Stimulated activated CD4-positive, alpha-beta T cell treated with anti-CD3 and anti-CD28 coated beads, Interleukin-4, amount 100 ng/mL, for 4 hours (primary cell): ENCODE measurements around the gene ACBD3.
A peak's percentile ranks its signal among the peaks of the same experiment; 100 is the strongest.
"Not testable (repeated sequence)": the region's sequence is repeated elsewhere in the genome, so short reads cannot be mapped to it uniquely, and the experiment has no call there.

ENCODE experiments used
- DNase-seq, 2 experiments: peaks; one replicate each; pipeline ENCODE4 v3.0.0-alpha.2; 2020

Gene ACBD3

DNA sequence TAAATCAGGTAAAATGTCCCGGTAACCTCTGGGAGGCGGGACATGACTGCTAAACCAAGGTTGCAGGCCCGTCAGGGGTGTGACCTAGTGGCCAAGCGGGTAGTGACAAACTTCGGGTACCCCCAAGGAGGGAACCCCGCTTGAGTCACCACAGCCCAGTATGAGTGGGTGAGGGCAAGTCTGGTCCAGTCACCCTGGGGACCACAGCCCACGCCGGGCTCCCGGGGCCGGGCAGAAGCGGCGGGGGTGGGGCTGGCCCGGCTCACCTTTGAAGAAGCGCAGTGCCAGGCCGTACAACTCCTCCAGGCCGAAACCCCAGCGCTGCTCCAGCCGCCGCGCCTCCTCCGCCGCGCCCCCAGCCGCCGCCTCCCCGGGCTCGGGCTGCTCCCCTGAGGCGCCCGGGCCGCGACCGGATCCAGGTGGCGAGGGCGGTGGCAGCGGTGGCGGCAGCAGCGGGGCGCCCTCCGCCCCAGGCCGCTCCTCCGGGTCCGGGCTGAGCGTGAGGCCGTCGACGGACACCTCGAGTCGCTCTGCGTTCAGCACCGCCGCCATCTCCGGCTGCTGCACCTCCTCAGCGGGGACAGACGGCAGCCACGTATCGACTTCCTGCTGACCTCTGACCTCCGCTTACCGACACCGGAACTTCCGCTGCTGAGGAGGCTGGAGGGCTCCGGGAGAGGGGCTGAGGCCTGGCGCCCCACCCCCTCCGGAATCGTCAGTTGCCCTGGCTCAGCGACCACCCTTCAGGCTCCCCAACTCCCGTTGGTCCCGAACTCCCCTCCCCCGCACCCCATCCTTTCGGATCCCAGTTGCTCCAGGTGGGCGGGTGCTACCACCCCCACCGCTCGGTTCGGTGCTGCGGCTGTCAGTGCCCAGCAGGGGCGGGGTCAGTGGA, at the start of gene ACBD3:
Gene ACBD3 (minus strand): TSS at position 618 of the 895 bp plus-strand sequence. CDS start 66 bp downstream, at position 552.
- peak; percentile 76 to 82 for DNase-seq

DNA sequence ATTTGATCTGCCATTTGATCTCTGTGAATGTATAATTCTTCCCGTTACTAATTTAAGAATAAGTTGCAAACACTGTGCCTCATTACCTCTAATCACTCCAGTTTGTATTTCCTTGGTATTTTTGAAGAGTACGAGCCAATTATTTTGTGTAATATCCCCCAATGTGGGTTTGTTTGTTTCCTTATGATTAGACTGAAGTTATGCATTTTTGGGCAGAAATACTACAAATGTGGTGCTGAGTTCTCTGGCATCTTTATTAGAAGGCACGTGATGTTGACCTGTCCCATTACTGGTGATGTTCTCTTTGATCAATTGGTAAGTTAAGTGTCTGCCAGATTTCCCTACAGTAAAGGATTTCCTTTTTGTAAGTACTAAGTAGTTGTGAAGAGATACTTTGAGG, 47.3 kb upstream of the ACBD3 start:
- DNase-seq: no peak

DNA sequence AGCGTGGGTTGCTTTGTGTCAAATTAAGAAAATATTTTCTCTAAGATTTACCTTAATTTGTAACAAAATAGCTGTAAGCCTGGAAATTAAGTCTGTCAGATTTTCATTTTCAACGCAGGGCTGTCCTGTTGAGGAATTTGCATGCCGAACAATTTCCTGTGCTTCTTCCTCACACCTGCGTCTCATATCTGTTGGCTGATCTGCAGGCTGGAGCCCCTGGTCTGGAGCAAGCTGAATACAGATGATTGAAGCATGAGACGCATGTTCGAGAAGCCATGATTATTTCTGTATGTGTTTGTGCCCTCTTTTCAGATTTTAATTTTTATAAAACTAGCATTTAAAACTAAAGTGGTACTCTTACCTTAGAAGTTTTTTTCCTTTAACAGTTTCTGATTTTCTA, 46.8 kb upstream of the ACBD3 start:
- no peak for DNase-seq

DNA sequence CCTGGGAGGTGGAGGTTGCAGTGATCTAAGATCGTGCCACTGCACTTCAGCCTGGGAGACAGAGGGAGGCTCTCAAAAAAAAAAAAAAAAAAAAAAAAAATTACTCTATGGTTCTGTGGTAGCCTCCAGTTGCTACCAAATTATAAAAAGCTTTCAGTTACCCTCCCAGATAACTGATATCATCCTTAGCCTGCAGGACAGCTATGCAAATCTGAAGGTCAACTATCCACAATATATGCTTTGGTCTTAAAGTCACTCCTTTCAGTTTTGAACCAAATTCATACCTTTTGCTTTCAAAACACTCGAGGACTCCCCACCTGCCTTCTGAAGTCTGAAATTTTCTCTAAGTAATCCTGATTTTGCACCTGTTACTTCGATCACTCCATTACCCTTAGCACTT, 40.1 kb upstream of the ACBD3 start:
- no peak for DNase-seq

DNA sequence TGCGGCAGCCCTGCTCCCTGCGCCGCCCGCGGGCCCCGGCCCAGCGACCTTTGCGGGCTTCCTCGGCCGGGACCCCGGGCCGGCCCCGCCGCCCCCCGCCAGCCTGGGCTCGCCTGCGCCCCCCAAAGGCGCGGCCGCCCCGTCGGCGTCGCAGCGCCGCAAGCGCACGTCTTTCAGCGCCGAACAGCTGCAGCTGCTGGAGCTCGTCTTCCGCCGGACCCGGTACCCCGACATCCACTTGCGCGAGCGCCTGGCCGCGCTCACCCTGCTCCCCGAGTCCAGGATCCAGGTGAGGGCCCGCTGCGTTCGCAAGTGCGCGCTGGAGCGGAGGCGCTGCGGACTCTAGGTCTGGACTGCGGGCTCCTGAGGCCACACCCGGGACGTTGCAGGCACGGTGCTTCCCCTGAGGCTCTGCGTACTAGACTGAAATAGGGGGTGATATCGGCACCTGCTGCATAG, 37.3 kb upstream of the ACBD3 start:
- no peak for DNase-seq

DNA sequence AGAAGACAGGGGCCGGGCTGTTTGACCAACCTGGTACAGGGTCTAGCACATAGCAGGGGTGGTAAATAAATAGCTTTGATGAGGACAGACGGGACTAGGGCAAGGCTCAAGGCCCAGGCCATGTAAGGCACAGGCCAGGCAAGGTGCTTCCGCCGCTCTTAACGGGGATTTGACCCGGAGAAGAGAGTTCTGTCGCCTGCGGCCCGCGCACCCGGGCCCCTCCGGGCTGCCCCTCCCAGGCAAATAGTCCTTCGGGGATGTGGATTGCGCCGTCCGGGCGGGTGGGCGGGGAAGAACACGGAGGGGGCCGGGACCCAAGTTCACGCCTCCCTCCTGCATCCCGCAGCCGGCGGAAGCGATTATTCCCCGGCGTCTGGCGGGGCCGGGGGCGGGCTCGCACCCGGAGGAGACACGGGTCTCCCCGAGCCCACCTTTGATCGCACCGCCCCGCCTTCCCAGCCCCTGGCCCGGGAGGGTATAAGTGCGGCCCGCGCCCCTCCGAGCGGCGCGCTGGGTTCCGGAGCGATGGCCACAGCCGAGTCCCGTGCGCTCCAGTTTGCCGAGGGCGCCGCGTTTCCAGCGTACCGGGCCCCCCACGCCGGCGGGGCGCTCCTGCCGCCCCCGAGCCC, 36.7 kb upstream of the ACBD3 start, which contains the start of gene MIXL1:
Gene MIXL1 (plus strand): TSS at position 508 of the 629 bp plus-strand sequence. CDS start 18 bp downstream, at position 526.
- no peak for DNase-seq

DNA sequence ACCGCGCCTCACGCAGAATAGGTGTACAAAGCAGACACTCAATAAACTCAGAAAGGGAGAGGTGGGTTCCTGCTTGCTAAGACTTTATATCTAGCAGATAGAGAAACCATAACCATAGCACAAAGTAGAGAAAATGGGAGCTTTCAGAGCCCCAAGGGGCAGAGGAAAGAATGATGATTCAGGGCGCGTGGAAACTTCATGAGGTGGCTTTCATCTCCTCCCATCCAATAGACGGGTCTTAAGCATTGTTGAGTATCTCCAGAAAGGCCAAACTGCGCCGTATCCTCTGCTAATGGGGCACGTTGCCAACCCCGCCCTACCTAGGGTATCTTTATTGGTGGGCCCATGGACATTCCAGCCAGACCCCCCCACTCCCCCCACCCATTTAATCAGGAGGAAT, 36.1 kb upstream of the ACBD3 start:
- peak in 1 of 2 experiments; percentile 4 for DNase-seq

DNA sequence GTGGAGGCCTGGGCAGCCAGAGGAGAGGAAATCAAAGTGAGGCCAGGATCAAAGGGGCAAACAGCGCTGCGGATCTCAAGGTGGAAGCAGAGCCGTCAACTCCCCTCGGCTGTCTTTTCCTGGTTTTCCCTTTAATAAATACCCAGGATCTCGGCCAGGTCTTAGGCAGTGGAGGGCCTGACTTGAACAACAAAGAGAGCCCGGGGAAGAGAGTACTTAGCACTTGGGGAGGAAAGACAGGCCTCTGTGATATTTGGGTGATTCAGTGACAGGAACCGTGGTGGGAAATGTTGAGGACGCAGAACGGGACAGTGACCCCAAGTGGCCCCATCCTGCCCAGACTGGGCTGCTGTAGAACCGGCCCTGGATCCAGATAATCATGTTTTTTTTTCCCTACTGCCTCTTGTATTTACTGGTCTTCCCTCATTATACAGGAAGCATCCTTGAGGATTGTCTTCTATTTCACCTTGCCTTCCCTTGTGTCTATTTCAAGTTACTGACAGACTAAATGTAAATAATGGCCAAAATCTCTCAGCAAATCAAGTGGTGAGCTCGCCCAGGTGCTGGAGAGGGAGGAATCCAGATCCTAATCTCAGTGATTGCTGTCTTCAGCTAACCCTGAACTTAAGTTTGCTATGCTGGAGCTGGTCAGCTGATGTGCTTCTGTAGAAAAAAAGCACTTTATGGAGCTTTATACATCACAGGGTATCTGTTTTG, 34.1 kb upstream of the ACBD3 start:
- no peak for DNase-seq

DNA sequence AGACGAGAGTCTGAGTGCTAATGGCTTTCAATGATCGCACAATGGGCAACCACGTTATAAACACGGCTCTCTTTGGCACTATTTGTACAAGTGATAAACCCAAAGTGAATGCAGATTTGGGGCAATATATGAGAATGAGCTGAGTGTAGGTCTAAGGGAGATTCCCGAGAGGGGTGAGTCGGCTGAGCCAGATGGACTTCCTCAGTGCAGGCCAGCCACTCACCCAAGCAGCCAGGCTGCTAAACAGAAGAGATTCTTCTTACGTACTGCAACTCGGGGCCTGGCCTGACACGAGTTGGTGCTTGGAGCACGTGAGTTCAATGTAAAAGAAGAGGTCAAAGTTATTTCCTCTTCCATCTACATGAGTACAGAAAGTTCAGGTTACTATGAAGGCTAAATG, 30.7 kb upstream of the ACBD3 start:
- DNase-seq: no peak

DNA sequence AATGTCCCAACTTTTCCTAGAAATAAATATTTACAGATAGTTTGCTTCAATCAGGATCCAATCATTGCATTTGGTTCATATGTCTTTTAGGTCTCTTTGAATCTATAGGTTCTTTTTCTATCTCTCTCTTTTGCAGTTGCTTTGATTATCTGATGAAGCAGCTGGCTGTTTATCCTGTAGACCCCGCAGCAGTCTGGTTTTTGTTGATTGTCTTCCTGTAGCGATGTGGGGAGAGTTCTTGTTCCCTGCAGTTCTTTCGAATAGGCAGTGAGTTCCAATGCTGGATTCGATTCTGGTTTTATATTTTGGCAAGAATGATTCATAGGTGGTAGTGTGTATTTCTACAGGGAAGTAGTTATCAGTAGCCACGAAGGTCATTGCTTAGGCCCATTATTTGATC, 29.5 kb upstream of the ACBD3 start:
- DNase-seq: no peak

DNA sequence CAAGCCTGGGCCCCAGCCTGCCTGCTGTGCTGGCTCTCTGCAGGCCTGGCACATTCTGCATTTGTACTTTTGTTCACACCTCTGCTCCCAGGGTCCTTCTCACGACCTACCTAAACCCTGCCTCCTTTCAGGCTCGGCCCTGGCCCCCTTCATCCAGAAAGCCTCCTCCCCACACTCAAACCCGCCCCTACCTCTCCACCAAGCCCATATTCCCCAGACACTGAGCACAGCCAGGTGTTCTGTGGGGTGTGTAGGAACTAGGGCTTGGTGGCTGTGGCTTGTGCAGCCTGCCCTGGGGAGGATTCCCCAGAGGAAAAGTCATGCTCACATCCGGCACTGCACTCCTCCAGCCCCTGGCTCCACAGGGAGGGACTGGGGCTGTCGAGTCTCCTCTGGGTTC, 28.7 kb upstream of the ACBD3 start:
- DNase-seq: no peak

DNA sequence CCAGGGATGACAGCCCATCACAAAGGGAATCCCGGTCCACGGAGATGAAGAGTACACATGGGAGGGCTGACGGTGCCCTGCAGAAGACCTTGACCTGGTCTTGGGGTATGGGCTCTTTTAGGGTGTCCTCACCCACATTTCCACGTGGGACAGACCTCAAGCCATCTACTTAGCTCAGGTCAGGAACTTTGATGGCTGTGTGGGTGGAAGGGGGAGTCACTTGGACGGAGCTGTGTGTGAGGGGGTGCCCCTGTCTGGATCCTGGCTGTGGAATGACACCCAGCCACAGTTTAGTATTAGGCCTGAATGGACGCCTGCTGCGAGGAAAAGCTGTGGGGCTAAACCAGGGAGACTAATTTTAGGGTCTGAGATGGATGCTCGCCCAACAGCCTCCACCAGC, 26.0 kb upstream of the ACBD3 start:
- no peak for DNase-seq

DNA sequence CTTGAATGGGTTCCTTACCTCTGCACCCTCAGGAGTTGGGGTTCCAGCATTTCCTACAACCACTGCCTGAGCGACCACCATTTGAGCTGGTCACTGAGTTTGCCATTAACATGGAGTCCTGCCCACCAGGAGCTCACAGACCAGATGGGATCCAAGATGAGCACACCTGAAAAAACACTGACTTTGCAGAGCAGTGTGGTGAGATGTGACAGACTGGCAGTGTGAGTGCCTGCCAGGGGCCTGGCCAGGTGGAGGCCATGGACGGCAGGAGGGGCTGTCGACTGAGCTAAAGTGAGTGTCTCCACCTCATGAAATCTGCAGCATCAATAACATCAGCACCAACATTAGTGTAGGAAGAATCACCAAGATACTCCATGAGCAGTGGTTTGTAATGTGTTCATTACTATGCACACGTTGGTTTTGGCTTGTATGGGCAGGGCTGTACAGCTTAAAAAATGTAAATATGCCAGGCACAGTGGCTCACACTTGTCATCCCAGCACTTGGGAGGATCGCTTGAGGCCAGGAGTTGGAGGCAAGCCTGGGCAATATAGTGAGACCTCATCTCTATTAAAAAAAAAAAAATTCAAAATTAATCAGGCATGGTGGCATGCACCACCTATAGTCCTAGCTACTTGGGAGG, 24.8 kb upstream of the ACBD3 start:
- no peak for DNase-seq

DNA sequence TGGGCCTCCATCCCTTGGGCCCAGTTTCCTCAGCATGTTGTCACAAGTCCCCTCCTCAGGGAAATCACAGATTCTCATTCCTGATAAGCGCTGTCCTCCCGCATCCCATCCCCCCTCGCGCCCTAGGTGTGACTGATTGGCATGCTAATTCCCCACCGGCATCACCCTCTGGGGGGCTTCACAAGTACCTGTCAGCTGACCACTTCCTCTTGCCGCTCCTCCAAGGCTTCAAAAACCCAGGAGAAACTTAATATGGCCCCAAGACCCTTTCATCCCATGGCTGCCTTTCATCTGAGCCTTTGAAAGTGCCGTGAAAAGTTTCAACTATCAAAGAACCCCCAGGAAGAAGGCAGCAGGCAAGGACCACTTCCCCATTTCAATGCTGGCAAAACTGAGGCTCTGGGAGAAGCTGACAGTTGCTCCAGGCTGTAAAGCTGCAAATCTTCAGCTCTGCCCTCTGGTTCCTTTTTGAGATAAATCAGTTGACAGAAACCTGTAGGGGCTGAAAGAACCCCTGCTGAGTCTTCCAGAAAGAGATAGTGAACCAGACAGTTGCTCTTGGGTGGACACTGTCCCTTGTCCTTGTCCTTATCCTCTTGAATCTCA, 24.1 kb upstream of the ACBD3 start:
- DNase-seq: no peak

DNA sequence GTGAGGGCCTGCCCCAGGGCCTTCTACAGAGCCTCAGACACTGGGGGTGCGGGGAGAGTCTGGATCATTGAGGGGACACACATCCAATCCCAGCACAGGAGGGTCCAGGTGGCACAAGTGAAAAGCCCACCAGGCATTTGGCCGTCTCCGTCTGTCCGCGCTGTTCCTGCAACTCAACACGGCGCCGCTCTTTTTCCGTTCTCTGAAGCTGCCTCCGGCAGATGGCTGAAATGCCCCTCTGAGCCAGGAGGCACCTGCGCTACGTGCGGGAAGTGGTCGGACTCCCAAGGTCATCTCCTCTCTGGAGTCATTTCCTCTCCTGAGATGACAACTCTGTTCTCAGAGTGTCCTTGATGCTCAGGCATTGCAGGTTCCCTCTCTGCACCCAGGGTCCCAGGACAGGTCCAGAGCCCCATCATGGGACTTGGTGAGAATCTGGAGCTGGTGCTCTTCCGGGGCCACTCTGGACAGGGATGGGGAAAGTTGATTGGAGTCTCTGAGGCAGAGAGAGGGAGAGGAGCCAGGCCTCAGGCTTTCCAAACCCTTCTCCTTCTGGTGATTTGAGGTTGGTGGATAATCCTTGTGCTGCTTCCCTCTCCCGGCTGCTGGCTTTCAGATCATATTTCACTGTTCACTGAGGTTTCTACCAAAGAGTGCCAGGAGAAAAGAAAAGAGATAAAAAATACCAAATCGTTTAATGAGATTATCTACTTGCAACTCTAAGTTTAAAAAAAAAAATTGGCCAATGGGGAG, 22.9 kb upstream of the ACBD3 start:
- DNase-seq: no peak

DNA sequence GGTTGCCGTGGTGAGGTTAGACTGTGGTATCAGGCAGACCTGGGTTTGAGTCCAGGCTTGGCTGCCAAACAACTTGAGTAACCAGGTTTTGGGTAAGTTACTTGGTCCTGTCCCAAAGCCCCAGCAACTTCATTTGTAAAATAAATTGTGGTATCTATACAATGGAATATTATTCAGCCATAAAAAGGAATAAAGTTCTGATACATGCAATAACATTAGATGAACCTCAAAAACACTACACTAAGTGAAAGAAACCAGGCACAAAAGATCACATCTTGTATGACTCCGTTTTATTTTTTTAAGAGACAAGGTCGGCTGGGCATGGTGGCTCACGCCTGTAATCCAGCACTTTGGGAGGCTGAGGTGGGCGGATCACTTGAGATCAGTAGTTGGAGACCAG, 20.5 kb upstream of the ACBD3 start:
- no peak for DNase-seq

DNA sequence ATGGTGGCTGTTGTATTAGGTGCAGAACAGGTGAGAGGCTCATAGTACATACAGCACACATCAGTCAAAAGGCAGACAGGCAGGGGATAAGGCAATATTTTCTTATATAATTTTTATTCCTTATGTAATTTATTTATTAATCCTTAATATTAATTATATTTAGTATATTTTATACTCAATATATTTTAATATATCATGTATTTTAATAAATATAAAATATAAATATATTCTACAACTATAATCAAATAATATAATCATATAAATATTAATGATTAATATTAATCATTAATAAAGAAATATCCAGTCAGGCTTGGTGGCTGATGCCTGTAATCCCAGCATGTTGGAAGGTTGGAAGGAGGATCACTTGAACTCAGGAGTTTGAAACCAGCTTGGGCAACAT, 17.7 kb upstream of the ACBD3 start:
- no peak for DNase-seq

DNA sequence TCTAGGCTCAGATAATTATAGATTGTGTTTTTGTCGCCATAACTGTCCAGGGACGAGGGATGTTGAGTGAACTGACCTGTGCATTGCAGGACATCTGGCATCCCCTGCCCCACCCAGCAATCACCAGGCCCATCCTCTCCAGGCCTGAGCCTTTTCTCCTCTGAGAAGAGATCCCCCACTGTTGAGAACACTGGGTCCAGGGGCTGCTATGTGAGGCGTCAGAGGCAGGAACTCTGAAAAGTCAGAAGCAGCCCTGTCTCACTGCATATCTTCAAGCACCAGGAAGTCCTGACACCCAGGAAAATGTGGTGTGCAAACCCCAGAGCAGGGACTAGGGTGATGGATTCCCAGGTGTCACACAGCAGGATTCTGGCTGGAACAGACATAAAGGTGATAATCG, 17.1 kb upstream of the ACBD3 start:
- no peak for DNase-seq

DNA sequence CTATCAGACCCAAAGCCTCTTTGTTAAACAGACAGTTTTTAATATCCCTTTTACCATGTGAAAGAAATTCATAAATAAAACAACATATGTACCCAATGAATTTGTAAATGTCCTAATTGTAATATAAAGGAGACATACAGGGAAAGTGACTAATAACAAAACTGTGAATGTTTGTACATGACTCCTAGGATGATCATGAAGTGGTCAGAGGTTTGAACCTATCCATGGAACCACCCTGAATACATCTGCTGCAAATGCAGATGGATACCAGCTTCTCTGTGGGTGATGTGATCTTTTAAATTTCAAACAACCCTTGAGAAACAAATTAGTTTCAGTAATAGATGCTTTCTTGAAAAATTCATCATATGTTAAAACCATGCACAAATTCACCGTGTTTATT, 16.7 kb upstream of the ACBD3 start:
- no peak for DNase-seq

DNA sequence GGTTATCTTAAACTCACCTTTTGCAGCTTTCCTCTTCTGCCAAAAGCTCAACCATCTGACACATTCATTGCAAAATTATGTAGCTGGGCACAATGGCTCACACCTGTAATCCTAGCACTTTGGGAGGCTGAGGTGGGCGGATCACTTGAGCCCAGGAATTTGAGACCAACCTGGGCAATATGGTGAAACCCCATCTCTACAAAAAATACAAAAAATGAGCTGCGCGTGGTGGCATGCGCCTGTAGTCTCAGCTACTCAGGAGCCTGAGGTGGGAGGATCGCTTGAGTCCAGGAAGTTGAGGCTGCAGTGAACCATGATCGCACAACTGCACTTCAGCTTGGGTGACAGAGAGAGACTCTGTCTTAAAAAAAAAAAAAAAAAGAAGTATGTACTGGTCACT, 16.1 kb upstream of the ACBD3 start:
- not testable (repeated sequence) for DNase-seq

DNA sequence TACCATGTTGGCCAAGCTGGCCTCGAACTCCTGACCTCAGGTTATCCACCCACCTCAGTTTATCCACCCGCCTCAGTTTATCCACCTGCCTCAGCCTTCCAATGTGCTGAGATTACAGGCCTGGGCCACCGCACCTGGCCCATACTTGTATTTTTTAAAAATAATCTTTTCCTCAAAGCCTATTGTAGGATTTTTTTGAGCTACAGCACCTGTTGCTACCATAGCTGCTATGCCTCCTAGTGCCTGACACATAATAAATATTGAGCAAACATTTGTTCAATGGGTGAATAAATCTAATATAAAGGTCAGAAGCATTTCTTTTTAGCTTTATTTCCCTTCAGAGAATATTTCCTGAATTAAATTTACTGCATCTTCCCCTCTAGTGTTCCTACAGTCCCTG, 15.7 kb upstream of the ACBD3 start:
- DNase-seq: no peak

DNA sequence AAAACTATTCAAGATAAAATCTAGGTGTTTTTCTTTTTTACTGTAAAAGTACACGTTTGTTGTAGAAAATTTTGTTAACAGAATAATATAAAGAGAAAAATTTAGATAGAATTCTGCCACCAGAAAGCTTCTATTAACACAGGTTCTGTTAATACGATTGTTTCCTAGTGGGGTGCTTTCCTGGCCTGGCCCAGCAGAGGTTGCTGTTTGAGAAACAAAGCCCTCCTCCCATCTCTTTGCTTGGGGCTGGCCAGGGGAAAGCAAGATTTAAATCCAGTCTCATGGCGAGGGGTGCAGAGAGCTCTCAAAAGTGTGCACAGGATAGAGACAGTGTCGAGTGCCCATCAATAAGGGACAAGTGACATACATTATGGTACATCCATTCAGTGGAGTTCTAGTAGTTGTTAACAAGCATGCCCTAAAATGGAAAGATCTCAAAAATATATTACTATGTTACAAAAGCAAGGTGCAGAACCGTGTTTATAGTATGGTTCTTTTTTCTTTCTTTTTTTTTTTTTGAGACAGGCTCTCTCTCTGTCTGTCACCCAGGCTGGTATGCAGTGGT, 14.6 kb upstream of the ACBD3 start:
- no peak for DNase-seq
